ENCODE results near the gene ITGAL. TPM values are rescaled to one million over a fixed set of nuclear protein-coding genes. Genes with fewer than 3 reads are reported as not detected.
A peak's percentile ranks its signal among the peaks of the same experiment; 100 is the strongest.

ITGAL gene
- total and polyA plus RNA-seq, 2 of the 13 experiments (the other 11 are each of a cell fraction or from before 2014, with no cell fraction given), result 0.86 to 1.2 TPM

DNA sequence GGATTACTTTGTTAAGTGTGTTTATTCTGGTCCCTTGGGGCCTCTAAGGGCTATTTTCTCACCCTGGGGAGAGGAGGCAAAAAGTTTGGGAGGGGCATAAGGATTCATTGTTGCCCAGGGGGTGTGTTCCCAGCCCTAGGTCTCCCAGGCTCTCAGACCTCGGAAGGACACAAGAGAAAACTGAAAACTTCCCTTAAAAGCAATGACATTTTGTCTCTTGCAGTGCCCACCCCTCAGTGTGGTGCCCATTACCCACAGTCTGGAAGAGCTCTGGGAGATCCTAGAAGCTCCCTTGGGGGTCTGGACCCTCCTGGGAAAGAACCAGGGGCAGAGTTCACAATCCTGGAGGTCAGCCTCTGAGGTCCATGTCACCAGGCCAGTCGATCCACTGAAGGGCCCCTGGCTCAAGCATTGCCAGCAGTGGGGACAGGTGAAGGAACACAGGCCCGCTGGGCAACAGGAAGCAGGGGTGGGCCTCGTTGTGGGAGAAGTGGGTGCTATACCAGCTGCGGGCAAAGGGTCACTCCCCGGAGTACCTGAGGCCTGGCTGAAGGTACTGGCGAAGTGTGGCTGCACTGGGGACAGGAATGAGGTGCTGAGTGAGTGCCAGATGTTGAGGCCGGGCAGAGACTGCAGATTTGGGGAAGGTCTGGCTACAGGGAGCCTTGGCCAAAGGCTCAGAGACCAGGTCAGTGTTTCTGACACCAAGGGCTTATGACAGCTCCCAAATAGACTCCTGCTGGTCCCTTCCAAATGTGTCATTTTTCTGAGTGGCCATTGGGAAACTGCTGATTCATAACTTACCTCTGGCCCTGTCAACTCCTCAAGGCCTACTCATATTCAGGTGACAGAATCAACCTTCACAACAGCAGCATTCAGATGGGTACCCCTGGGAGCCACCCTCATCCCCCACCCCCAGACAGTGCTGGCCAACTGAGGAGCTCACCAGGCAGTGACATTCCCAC lies 66.7 kb downstream of the ITGAL start (continued):
- no peak for TF ChIP-seq PCBP1 (IDR thresholded peaks at IDR 0.05; ENCODE audit: borderline replicate concordance, low read depth, low read length)
- TF ChIP-seq ZSCAN31 (CRISPR knock-in tag; IDR thresholded peaks at IDR 0.05; ENCODE audit: low read depth), result 0 out of 2 replicates have a peak, but pooled peaks have one; percentile 68
- TF ChIP-seq ZMYM3 (CRISPR knock-in tag; IDR thresholded peaks at IDR 0.05), result 0 out of 2 replicates have a peak, but pooled peaks have one; percentile 48
- TF ChIP-seq PAX8 (CRISPR knock-in tag; IDR thresholded peaks at IDR 0.05; ENCODE audit: borderline replicate concordance), result no peak
- TF ChIP-seq, protein P1, sequence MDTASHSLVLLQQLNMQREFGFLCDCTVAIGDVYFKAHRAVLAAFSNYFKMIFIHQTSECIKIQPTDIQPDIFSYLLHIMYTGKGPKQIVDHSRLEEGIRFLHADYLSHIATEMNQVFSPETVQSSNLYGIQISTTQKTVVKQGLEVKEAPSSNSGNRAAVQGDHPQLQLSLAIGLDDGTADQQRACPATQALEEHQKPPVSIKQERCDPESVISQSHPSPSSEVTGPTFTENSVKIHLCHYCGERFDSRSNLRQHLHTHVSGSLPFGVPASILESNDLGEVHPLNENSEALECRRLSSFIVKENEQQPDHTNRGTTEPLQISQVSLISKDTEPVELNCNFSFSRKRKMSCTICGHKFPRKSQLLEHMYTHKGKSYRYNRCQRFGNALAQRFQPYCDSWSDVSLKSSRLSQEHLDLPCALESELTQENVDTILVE (CRISPR knock-in tag; IDR thresholded peaks at IDR 0.05), result no peak
- TF ChIP-seq ZNF607 (CRISPR knock-in tag; IDR thresholded peaks at IDR 0.05; ENCODE audit: borderline replicate concordance), result peak; percentile 74; the same call in 1 of the 2 replicates
- no peak for TF ChIP-seq ZBTB21 (CRISPR knock-in tag; IDR thresholded peaks at IDR 0.05)
- no peak for TF ChIP-seq RBAK (CRISPR knock-in tag; IDR thresholded peaks at IDR 0.05)
- peak; percentile 49; the same call in 1 of the 2 replicates for TF ChIP-seq ZBTB38 (CRISPR knock-in tag; IDR thresholded peaks at IDR 0.05)
- TF ChIP-seq GMEB1 (CRISPR knock-in tag; IDR thresholded peaks at IDR 0.05; ENCODE audit: borderline replicate concordance), result no peak
- TF ChIP-seq, protein P2, sequence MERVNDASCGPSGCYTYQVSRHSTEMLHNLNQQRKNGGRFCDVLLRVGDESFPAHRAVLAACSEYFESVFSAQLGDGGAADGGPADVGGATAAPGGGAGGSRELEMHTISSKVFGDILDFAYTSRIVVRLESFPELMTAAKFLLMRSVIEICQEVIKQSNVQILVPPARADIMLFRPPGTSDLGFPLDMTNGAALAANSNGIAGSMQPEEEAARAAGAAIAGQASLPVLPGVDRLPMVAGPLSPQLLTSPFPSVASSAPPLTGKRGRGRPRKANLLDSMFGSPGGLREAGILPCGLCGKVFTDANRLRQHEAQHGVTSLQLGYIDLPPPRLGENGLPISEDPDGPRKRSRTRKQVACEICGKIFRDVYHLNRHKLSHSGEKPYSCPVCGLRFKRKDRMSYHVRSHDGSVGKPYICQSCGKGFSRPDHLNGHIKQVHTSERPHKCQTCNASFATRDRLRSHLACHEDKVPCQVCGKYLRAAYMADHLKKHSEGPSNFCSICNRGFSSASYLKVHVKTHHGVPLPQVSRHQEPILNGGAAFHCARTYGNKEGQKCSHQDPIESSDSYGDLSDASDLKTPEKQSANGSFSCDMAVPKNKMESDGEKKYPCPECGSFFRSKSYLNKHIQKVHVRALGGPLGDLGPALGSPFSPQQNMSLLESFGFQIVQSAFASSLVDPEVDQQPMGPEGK (CRISPR knock-in tag; IDR thresholded peaks at IDR 0.05), result no peak
- peak; percentile 75; the same call in 1 of the 2 replicates for TF ChIP-seq HNRNPL (IDR thresholded peaks at IDR 0.05; ENCODE audit: low read depth, low read length)
- no peak for TF ChIP-seq ZNF234 (CRISPR knock-in tag; conservative IDR thresholded peaks at IDR 0.05)
- no peak for TF ChIP-seq RNF2 (conservative IDR thresholded peaks at IDR 0.05; ENCODE audit: low read depth)
- TF ChIP-seq TSC22D2 (CRISPR knock-in tag; IDR thresholded peaks at IDR 0.05; ENCODE audit: borderline replicate concordance), result no peak
- TF ChIP-seq, protein P3, sequence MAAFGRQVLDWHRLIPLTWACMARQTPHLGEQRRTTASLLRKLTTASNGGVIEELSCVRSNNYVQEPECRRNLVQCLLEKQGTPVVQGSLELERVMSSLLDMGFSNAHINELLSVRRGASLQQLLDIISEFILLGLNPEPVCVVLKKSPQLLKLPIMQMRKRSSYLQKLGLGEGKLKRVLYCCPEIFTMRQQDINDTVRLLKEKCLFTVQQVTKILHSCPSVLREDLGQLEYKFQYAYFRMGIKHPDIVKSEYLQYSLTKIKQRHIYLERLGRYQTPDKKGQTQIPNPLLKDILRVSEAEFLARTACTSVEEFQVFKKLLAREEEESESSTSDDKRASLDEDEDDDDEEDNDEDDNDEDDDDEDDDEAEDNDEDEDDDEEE (CRISPR knock-in tag; IDR thresholded peaks at IDR 0.05), result 0 out of 2 replicates have a peak, but pooled peaks have one; percentile 20
- peak; percentile 29; the same call in 1 of the 2 replicates for TF ChIP-seq DNMT1 (CRISPR knock-in tag; IDR thresholded peaks at IDR 0.05)
- peak; percentile 55; the same call in 1 of the 2 replicates for TF ChIP-seq SPEN (CRISPR knock-in tag; IDR thresholded peaks at IDR 0.05; ENCODE audit: low read depth)
- no peak for TF ChIP-seq ZNF878 (CRISPR knock-in tag; IDR thresholded peaks at IDR 0.05)
- TF ChIP-seq ZNF678 (CRISPR knock-in tag; IDR thresholded peaks at IDR 0.05), result no peak
- TF ChIP-seq ZNF839 (CRISPR knock-in tag; IDR thresholded peaks at IDR 0.05; ENCODE audit: borderline replicate concordance), result no peak
- peak; percentile 51; the same call in 1 of the 2 replicates for TF ChIP-seq ZNF292 (CRISPR knock-in tag; IDR thresholded peaks at IDR 0.05; ENCODE audit: borderline replicate concordance, low read depth)
- 0 out of 2 replicates have a peak, but pooled peaks have one; percentile 20 for TF ChIP-seq KDM2A (CRISPR knock-in tag; IDR thresholded peaks at IDR 0.05; ENCODE audit: borderline replicate concordance, low read depth)
